ENCODE results near the gene CNTN1. TPM values are rescaled to one million over a fixed set of nuclear protein-coding genes. Genes with fewer than 3 reads are reported as not detected.

Gene CNTN1
- polyA plus RNA-seq, 1 donor (not counting 4 experiments of a cell fraction or from before 2014, with no cell fraction given), result 19.0 TPM

GRCh38 chr12:40662366-40662765 lies 29.9 kb upstream of the CNTN1 start:
- no peaks in the 10 kb centered on the region for H3K36me3 ChIP-seq (ENCODE audit: control insufficient read depth in 2 of 2, extremely low read depth in 1 of 2, insufficient read depth in 2 of 2, low read length in 2 of 2)
- FAIRE-seq (no peak), DNase-seq (ENCODE audit: low read depth, low spot score) (no peak)
- no peak overlapping the region for H3K9ac ChIP-seq (ENCODE audit: control insufficient read depth, extremely low read depth, insufficient read depth, low read length)
- H3K79me2 ChIP-seq (ENCODE audit: control insufficient read depth, insufficient read depth, low read length), result no peaks in the 10 kb centered on the region
- H3K27ac ChIP-seq (ENCODE audit: control insufficient read depth, insufficient read depth, low read length), result no peak overlapping the region
- H3K4me2 ChIP-seq (ENCODE audit: control insufficient read depth, extremely low read depth, insufficient read depth, low read depth, low read length), result no peak overlapping the region
- H3K4me1 ChIP-seq (ENCODE audit: control insufficient read depth, extremely low read depth, insufficient read depth, low read length), result peaks cover 5% of the 10 kb centered on the region
- dilution Hi-C loops (cut with MboI; ENCODE audit: extremely low pct_ligation_motif_present, low sequenced_read_pairs), result no loop called here
- H3K9me3 ChIP-seq (ENCODE audit: control insufficient read depth, low read depth, low read length), result no peaks in the 10 kb centered on the region
- no peaks in the 10 kb centered on the region for H4K20me1 ChIP-seq (ENCODE audit: control insufficient read depth, extremely low read depth, insufficient read depth, low read length)
- no peak overlapping the region for H2AFZ ChIP-seq (ENCODE audit: control insufficient read depth, low read length)
- H3K9me1 ChIP-seq (ENCODE audit: control insufficient read depth, extremely low read depth, insufficient read depth, low read length), result no peaks in the 10 kb centered on the region
- H3K27me3 ChIP-seq (ENCODE audit: control insufficient read depth, extremely low read depth, insufficient read depth, low read length), result no peaks in the 10 kb centered on the region
- TF ChIP-seq CTCF (optimal IDR thresholded peaks at IDR 0.05 in 1 of 3, IDR thresholded peaks at IDR 0.05 in 1 of 3, conservative IDR thresholded peaks at IDR 0.05 in 1 of 3; ENCODE audit: extremely low read depth in 1 of 3, insufficient read depth in 2 of 3, low read length in 3 of 3), result no peak
- no peak for TF ChIP-seq EZH2 (IDR thresholded peaks at IDR 0.05; ENCODE audit: low read length)
- H3K4me3 ChIP-seq (ENCODE audit: control insufficient read depth in 2 of 3, extremely low read depth in 1 of 3, insufficient read depth in 2 of 3, low read depth in 1 of 3, low read length in 3 of 3), result no peak overlapping the region

- Histone ChIP-seq H3K4me1 (ENCODE audit: control insufficient read depth, extremely low read depth, insufficient read depth, low read length) (peaks cover 5% of the 10 kb centered on the region), H2AFZ (ENCODE audit: control insufficient read depth, low read length) (no peak overlapping the region), H3K4me3 (ENCODE audit: control insufficient read depth in 2 of 3, extremely low read depth in 1 of 3, insufficient read depth in 2 of 3, low read depth in 1 of 3, low read length in 3 of 3) (no peak overlapping the region), H3K9me1 (ENCODE audit: control insufficient read depth, extremely low read depth, insufficient read depth, low read length) (no peaks in the 10 kb centered on the region), H4K20me1 (ENCODE audit: control insufficient read depth, extremely low read depth, insufficient read depth, low read length) (no peaks in the 10 kb centered on the region), H3K79me2 (ENCODE audit: control insufficient read depth, insufficient read depth, low read length) (no peaks in the 10 kb centered on the region), H3K27ac (ENCODE audit: control insufficient read depth, insufficient read depth, low read length) (no peak overlapping the region), H3K9me3 (ENCODE audit: control insufficient read depth, low read depth, low read length) (no peaks in the 10 kb centered on the region), H3K9ac (ENCODE audit: control insufficient read depth, extremely low read depth, insufficient read depth, low read length) (no peak overlapping the region), H3K27me3 (ENCODE audit: control insufficient read depth, extremely low read depth, insufficient read depth, low read length) (no peaks in the 10 kb centered on the region), H3K4me2 (ENCODE audit: control insufficient read depth, extremely low read depth, insufficient read depth, low read depth, low read length) (no peak overlapping the region), H3K36me3 (ENCODE audit: control insufficient read depth in 2 of 2, extremely low read depth in 1 of 2, insufficient read depth in 2 of 2, low read length in 2 of 2) (no peaks in the 10 kb centered on the region)
- dilution Hi-C loops (cut with MboI; ENCODE audit: extremely low pct_ligation_motif_present, low sequenced_read_pairs), result no loop called here
- FAIRE-seq (no peak), DNase-seq (ENCODE audit: low read depth, low spot score) (no peak)
- TF ChIP-seq EZH2 (IDR thresholded peaks at IDR 0.05; ENCODE audit: low read length) (no peak), CTCF (optimal IDR thresholded peaks at IDR 0.05 in 1 of 3, IDR thresholded peaks at IDR 0.05 in 1 of 3, conservative IDR thresholded peaks at IDR 0.05 in 1 of 3; ENCODE audit: extremely low read depth in 1 of 3, insufficient read depth in 2 of 3, low read length in 3 of 3) (no peak)
Observed at GRCh38 chr12:40663781-40664180, 28.5 kb upstream of the CNTN1 start.

Data from keratinocyte (primary cell).